Astrocyte of the hippocampus (primary cell): ENCODE data around the gene SIGLEC14.

ENCODE experiments used
- DNase-seq: peaks from one replicate; pipeline ENCODE4 v3.0.0; 2011; ENCODE audit warnings: low read depth, low spot score

Gene SIGLEC14

GRCh38 chr19:51621178-51621577 is 25.4 kb downstream of the SIGLEC14 start:
- DNase-seq, result no peak

GRCh38 chr19:51615991-51616390 is 30.6 kb downstream of the SIGLEC14 start:
- no peak for DNase-seq

- DNase-seq, result no peak
Measured at GRCh38 chr19:51614789-51615188, 31.8 kb downstream of the SIGLEC14 start.

GRCh38 chr19:51610576-51610975 is 36.0 kb downstream of the SIGLEC14 start:
- no peak for DNase-seq

- DNase-seq, result peak; percentile 83
Measured at GRCh38 chr19:51607920-51608562, 38.6 kb downstream of the SIGLEC14 start.

GRCh38 chr19:51607077-51607476 is 39.5 kb downstream of the SIGLEC14 start:
- DNase-seq, result no peak

- no peak for DNase-seq
Measured at GRCh38 chr19:51602189-51602854, 44.3 kb downstream of the SIGLEC14 start.

- no peak for DNase-seq
Measured at GRCh38 chr19:51600940-51601580, 45.6 kb downstream of the SIGLEC14 start.

GRCh38 chr19:51599084-51599483 is 47.5 kb downstream of the SIGLEC14 start:
- no peak for DNase-seq

GRCh38 chr19:51598159-51598915 is 48.3 kb downstream of the SIGLEC14 start:
- no peak for DNase-seq

- no peak for DNase-seq
Measured at GRCh38 chr19:51595190-51596175, 51.1 kb downstream of the SIGLEC14 start.

GRCh38 chr19:51594774-51595109 is 51.9 kb downstream of the SIGLEC14 start:
- DNase-seq, result no peak

GRCh38 chr19:51593969-51594773 is 52.5 kb downstream of the SIGLEC14 start:
- peak; percentile 99 for DNase-seq

GRCh38 chr19:51593138-51593890 is 53.3 kb downstream of the SIGLEC14 start:
- DNase-seq, result no peak
